Retina (tissue), 1 donor: ENCODE data around the gene DIP2C.
A peak's percentile ranks its signal among the peaks of the same experiment; 100 is the strongest.
"Not testable (repeated sequence)": the region's sequence is repeated elsewhere in the genome, so short reads cannot be mapped to it uniquely, and the experiment has no call there.

Source experiments
- DNase-seq: peaks from one replicate; pipeline ENCODE4 v3.0.0-alpha.2; 2016

Gene DIP2C

DNA sequence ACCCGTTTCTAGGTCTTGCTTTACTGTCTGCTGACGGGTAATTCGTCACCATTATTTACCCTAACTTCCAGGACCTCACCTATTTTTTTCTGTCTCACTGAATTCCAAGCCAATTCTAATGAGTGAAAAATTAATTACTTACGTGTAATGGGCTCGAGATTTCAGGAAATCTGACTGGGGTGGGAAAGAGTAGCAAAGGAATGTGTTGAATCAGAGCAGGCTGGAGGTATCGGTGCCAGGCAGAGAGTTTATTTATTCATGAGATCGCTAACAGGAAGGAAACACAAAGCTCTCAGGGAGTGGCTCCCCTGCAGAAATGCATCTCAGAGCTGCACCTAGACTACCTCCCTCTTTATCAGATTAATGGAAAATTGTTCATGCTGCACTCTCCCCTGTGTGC is 4.0 kb upstream of the DIP2C start:
- DNase-seq = peak; percentile 46

DNA sequence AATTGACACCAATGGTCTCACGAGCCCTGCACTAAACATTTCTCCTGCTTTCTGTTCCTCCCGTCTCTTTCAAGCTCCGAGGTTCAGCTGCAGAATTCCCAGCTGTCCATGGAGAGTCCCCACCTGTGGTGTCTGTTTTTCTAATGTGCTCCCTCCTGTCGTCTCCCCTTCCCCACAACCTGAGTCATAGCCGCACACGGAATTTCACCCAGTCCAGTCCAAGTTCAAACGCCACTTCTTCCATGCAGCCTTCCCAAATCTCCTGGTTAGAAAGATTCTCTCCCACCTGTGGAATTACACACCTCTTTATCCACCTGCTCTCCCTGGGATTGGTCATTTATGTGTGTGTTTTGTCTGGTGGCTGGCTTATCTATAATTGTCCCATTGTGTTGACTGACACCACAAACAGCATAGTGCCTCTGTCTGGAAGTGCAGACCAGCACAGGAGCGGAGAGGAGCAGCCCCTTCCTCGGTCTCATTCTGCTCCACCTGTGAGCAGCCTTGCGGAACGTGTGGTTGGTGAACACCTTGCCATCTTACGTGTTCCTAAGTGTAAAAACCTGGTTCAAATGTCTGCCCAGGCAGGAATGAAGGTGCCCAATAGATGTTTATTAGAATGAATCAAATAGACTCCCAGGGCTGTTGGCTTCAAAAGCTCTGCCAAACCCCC is 3.3 kb upstream of the DIP2C start:
- no peak for DNase-seq

DNA sequence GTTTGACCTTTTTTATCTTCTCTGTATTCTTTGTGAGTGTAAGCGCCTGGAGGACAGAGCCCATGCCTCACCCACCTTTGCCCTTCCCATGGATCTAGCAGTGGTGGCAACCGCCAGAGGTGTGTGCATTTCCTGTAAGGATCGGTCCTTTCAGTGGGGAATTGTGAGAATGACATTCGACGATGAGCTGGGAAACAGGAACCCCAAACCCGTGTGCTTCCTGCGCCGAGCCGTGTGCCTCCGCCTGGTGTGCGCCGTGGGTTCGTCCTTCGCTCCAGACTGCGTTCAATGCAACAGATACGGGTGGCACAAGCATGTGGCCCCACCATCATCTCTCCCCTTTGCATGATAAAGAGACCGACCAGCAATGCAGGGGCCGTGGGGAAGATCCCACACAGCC is 1.7 kb upstream of the DIP2C start:
- DNase-seq = no peak

DNA sequence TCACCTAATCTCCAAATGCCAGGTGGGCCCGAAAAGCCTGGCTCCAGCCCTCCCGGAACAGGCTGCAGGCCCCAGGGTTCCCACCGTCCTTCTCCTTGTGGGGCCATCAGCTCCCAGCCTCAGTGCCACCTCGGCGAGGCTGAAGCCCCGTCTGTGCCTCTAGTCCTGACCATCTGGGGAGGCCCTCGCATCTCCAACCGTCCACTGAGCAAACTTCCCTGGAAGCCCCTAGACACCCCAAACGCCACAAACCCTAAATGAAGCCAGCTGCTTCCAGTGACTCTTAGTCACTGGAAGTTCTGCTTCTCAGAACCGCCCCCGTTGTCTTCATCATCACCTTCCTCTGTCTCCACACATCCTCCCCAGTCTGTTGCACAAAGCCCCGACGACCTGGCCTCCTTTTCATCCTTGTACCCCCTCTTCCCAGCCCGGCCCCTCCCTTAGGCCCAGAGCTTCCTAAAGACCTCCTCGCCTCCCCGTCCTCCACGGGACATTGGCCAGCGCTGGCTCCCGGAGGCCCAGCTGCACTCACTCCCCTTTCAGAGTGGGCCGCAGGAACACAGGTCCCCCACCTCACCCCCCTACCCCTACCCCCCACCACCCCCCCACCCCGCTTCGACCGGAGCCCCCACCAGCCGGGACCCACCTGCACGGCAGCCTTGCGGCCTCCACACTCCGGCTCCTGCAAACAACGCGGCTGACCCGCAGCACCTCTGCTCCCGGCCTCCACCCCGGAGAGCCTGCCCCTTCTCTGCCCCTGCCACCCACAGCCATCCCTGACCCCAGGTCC is 1.1 kb upstream of the DIP2C start:
- DNase-seq = no peak

DNA sequence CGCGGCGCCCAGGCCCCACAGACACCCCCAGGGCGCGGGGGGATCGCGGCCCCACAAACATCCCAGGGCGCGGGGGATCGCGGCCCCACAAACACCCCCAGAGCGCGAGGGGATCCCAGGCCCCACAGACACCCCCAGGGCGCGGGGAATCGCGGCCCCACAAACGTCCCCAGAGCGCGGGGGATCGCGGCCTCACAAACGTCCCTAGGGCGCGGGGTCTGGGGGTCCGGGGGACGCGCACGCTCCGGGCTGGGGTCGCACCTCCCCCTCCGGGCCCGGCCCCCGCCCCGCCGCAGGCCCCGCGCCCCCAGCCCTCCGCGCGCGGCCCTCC is 382 bp downstream of the DIP2C start:
- DNase-seq = no peak

DNA sequence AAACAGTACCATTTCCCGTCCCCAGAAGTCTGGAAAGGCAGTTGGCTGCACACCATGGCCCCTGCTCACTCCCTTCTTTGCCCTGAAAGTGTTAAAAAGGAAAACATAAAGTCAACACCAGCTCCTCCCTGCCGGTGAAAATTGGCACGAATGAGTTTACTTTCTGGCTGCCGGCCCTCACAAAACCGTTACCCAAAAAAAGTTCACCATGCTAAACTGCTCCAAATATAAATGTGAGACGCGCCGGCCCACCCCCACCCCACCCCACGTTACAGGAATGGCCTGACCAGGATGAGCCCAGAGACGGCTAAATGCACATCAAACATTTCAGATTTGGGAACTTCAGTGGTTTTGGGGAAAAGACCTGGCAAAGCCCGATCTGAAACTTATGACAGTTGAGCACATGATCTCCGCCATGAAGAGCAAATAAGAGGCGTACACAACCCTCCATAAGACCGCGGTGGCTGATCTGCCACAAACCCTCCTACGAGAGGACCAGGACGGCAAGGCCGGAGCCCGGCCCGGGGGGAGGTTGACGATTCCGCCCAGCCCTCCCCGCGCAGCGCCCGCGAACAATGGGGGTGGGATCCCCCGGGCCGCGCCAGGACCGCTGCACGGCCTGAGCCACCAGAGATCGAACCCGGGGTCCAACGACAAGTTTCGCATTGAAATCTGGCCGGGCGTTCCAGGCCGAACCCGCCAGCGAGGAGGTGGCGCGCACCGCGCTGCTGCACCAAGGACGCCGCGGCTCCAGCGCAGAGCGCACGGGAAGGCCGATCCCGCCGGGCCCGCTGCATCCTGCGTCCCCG is 952 bp downstream of the DIP2C start:
- peak; percentile 87 for DNase-seq

DNA sequence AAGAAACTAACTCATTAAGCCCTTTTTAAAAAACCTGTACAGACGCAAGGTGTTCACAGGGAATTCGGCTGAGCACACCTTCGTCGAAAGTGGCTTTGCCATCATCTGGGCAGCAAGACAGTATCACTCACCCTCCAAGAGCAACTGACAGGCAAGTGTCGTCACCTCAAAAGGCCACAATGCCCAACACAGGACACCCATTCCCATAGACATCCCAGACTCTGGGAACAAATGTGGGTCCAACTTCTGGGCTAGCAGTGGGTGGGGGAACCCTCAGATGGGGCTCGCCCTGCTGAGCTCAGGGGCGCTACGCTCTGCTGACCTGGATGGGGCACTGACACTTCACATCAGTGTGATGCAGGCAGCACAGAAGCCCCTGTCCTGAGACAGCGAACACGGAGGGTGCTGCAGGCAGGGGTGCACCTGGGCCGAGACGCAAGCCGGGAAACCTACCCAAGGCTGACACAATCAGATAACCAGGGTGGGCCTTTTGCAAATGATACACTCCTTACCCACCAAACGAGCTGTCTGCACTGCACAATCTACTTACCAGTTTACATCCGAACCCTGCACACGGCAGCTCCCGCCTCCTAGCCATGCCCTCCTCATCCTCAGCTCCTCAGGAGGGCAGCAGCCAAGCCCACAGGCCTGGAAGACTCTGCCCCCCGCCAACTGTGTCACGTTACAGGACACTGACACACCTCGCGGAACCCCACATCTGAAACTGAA is 1.7 kb downstream of the DIP2C start:
- DNase-seq = no peak

DNA sequence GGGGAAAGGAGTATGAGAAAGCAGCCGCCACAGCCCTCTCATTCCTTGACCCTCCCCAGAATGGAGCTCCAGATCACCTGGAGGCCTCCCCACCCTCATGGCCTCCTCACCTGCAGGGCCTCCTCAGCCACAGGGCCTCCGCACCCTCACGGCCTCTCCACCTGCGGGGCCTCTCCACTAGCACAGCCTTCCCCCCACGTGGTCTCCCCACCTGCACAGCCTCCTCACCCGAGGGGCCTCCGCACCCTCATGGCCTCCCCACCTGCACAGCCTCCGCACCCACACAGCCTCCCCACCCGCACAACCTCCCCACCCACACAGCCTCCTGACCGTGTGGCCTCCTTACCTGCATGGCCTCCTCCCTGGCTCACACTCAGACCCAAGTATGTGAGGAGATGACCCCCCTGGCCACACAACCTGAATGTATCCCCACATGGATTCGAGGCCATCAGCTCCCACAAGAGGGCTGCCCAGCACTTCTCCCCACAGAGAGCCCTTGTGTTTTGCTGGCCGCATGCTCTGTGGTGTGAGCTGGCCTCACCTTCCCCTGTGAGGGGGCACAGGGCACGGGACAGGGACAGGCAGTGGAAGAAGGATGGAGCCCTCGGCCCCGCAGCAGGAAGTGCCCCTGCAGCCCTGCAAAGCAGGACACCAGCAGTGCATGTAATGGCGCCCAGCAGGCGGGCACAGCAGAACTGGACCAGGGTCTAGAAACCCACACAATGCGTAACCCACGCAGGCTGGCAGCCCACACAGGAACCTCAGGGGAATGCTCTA is 3.1 kb downstream of the DIP2C start:
- DNase-seq = no peak

DNA sequence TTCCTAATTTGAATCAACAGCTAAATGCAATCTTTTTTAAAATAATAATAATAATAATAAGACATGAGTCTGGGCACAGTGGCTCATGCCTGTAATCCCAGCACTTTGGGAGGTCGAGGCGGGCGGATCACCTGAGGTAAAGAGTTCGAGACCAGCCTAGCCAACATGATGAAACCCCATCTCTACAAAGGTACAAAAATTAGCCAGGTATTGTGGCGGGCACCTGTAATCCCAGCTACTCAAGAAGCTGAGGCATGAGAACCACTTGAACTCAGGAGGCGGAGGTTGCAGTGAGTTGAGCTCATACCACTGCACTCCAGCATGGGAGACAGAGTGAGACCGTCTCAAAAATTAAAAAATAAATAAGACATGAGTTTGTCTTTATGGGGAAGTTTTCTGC is 3.9 kb downstream of the DIP2C start:
- DNase-seq = no peak

DNA sequence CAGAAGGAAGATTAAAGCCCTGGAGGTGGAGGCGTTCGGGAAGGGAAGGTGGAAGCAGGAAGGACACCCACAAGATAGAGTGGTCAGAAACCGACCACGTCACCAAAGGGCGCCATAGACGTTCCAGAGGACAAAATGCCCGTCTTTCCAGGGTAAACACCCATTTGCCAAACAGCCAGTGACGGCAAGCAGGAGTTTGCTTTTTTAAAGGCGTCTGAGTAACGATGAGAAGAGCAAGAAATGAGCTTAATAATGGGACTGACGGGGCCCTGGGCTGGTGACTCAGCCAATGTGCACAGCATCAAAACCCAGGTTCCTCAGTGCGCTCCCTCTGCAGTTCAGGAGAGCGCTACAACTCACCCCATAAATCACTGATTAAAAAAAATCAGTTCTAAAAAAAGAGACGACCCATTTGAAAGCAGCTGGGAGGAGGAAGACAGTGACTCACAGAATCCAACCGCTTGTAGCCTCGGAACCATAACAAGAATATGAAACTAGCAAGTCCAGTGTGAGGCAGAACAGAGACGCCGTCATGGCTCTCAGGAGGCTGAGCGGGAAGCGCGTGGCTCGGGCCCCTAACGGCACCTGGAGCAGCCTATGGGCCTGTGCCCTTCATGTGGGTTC is 5.9 kb downstream of the DIP2C start:
- no peak for DNase-seq

DNA sequence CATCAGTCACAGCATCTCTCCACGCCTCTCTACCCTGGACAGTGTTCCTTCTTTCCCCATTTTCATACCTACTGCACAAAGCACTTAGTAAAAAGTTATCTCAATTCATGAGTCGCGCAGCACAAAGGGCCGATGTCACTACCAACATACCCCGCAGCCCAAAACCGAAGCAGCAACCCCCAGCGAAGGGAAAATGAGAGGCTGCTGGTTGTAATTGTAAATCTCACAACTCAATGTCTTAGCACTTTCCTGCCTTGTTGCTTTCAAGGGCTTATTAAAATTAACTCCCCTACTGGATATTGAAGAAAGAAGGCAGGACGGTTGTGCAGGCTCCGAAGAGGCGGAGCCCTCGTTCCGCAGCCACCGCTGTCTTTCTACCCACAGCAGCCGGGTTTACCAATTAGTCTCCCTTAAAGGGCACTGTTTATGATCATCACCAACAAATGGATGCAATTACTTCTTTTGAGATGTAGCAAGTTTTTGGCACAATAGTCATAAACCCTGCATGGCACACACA is 6.5 kb downstream of the DIP2C start:
- no peak for DNase-seq

DNA sequence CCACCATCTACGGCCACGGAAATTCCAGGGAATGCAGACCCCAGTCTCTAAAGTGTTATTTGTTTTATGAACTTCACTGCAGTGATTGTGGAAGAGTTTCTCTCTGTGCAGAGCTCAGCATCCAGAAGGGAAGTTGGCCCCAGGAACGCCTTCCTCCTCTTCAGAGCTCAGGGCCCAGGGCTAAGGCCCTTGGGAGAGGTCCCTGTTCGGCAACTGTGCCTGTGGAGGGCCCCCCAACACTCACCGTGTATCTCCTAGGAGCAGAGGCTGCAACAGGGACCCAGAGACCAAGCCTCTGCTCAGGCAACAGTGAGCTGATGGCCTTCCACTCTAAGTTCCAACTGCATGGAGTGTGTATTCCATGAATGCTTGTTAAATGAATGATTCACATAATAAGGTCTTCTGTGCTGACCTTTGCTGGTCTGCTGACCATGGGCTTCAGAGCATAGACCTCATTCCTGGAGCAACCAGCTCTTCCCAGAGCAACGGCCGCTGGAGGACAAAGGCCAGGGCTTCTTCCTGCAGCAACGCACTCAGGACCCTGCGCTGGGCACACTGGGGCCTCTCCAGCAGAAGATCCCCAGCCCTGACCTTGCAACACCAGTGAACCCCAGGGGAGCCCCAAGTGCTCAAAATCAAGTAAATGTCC is 7.7 kb downstream of the DIP2C start:
- no peak for DNase-seq

DNA sequence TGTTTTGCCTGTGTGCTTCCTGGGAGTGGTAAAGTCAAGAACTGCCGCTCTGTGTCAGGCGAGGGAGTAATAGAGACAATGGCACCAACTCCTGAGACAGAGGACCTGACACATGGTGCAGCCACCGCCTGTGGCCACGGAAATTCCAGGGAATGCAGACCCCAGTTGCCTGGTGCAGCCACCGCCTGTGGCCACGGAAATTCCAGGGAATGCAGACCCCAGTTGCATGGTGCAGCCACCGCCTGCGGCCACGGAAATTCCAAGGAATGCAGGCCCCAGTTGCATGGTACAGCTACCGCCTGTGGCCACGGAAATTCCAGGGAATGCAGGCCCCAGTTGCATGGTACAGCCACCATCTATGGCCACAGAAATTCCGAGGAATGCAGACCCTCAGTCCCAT is 8.7 kb downstream of the DIP2C start:
- no peak for DNase-seq

DNA sequence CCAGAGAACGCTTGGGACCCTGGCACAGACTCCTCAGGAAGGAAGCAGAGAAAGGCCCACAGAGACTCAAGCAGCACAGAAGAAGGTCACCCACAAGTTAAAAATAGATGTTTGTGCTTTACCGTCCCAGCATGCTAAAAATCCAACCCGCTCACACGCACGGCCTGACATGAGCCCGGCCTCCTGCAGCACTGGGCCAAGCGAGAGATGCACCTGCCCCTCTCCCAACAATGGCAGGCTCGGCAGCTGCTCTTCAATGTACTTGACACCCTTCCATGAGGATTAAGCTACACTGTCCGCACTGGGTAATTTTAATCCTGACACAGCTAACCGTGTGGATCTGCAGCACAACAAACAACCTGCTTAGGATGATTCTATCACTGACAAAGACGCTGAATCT is 9.3 kb downstream of the DIP2C start:
- DNase-seq = no peak

DNA sequence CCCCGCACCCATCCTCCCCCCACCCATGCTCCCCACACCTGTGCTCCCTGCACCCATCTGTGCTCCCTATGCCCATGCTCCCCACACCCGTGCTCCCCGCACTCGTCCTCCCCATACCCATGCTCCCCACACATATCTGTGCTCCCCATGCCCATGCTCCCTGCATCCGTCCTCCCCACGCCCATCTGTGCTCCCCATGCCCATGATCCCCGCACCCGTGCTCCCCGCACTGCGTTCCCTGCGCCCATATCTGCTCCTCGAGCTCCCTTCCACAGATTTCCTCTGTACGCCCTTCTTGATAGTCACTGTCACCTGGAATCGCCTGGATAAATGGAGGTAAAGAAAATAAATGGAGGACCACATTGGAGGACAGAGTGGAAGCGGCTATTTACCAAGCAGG is 9.9 kb downstream of the DIP2C start:
- no peak for DNase-seq

DNA sequence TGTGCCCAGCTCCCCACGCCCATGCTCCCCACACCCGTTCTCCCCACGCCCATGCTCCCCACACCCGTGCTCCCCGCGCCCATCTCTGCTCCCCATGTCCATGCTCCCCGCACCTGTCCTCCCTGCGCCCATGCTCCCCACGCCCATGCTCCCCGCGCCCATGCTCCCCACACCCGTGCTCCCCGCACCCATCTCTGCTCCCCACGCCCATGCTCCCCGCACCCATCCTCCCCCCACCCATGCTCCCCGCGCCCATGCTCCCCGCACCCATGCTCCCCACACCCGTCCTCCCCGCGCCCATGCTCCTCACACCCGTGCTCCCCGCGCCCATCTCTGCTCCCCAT is 10.8 kb downstream of the DIP2C start:
- not testable (repeated sequence) for DNase-seq

DNA sequence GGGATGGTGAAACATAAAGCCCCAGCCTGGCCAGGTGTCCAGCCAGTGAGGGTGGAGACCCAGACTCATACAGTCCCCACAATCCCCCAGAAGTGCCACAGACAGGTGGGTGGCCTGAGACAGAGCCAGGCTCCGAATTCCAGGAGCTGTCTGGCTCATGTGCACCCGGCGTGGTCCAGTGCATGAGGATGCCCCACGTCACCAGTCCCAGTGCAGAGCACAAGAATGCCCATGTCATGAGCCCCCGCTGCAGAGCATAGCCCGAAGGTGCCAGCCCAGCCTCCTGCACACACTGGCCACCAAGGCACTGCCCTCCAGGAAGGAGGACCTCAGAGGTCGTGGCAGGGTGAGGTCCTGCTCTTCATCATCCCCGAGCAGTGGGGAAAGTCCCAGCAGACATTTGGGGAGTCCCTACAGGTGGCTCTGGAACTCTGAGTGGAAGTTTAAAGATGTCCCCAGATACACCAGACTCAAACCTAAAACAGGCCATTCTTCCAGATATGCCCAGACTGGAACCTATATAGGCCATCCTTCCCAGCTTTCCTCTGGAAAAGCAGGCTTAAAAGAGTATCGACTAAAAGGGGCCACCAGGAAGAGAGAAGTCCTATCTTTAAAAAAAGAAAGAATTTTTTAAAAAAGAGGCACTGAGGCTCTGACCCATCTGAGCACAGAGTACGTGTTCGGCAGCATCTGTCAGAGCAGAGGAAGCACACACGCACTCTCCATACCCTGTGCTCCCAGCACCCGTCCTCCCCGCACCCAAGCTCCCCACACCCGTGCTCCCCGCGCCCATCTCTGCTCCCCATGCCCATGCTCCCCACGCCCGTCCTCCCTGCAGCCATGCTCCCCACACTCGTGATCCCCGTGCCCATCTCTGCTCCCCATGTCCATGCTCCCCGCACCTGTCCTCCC is 11.5 kb downstream of the DIP2C start:
- no peak for DNase-seq

DNA sequence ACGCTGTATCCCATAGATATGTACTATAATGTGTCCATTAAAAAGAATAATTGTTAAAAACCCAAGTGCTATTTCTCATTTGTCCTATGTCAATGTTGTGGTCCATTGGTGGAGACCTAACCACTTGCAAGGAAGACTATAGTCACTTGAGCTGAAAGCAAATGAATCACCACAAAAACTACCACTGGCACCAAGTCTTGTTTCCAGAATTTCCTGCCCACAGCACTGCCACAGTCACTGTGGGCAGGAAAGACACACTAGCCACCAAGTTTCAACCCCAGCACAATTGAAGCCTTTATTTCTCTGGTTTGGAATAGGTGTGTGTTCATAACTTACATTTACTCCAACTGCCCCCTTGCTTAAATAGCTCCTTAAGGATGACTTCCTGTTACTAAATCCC is 12.4 kb downstream of the DIP2C start:
- DNase-seq = no peak

DNA sequence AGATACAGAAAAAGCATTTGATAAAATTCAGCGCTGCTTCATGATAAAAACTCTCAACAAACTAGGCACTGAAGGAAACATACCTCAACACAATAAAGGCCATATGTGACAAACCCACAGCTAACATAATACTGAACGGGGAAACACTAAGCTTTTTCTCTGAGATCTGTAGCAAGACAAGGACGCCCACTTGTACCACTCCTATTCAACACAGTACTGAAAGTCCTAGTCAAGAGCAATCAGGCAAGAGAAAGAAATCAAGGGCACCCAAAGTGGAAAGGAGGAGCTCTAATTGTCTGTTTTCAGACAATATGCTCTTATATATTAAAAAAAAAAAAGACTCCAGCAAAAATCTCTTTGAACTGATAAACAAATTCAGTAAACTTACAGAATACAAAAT is 13.3 kb downstream of the DIP2C start:
- DNase-seq = no peak

DNA sequence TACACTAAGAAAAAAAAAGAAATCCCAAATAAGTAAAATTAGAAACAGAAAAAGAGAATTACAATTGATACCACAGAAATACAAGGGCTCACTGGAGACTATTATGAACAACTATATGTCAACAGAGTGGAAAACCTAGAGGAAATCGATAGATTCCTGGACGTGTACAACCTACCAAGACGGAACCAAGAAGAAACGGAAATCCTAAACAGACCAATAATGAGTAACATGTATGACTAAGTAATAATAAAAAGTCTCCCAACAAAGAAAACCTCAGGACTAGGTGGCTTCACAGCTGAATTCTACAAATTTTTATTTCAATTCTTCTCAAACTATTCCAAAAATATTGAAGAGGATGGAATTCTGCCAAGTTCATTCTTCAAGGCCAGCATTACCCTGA is 13.9 kb downstream of the DIP2C start:
- no peak for DNase-seq
